CD14-positive monocyte (primary cell): ENCODE data around the gene BTBD10. TPM values are rescaled to one million over a fixed set of nuclear protein-coding genes. Genes with fewer than 3 reads are reported as not detected.
A peak's percentile ranks its signal among the peaks of the same experiment; 100 is the strongest.
"Not testable (repeated sequence)": the region's sequence is repeated elsewhere in the genome, so short reads cannot be mapped to it uniquely, and the experiment has no call there.

ENCODE experiments used
- DNase-seq, 3 donors: peaks; one replicate each; pipeline ENCODE4 v3.0.0-alpha.2; 2011 to 2022
- H2AFZ ChIP-seq: 2 replicates; pipeline ENCODE4 v1.6.0; 2012; ENCODE audit warnings: mild to moderate bottlenecking, low read depth, low read length, inconsistent platforms; ENCODE audit not compliant: insufficient read depth, poor library complexity, severe bottlenecking
- H3K27ac ChIP-seq, 2 donors: 1 replicate in 1 of 2; 2 replicates in 1 of 2; pipeline ENCODE4 v1.5.1; 2012 to 2013; ENCODE audit warnings: low read length in 2 of 2, control low read depth in 1 of 2, inconsistent platforms in 1 of 2, low read depth in 1 of 2, mild to moderate bottlenecking in 1 of 2
- H3K27me3 ChIP-seq, 2 donors: one replicate each; pipeline versions ENCODE4 v1.6.0 to v1.6.1; 2011 to 2013; ENCODE audit warnings: low read length in 2 of 2; ENCODE audit not compliant: control insufficient read depth in 2 of 2, insufficient read depth in 2 of 2
- H3K36me3 ChIP-seq, 2 donors: replicated peaks in 1 of 2; 1 replicate in 1 of 2; 2 replicates in 1 of 2; pipeline versions ENCODE4 v1.5.1 to v1.6.1; 2012 to 2013; ENCODE audit warnings: low read length in 2 of 2, control low read depth in 1 of 2, inconsistent platforms in 1 of 2, mild to moderate bottlenecking in 1 of 2; ENCODE audit not compliant: insufficient read depth in 2 of 2, control insufficient read depth in 1 of 2
- H3K4me1 ChIP-seq, 2 donors: 1 replicate in 1 of 2; 2 replicates in 1 of 2; pipeline versions ENCODE4 v1.5.1 to v1.6.1; 2012 to 2013; ENCODE audit warnings: low read length in 2 of 2, control low read depth in 1 of 2, inconsistent platforms in 1 of 2, mild to moderate bottlenecking in 1 of 2, moderate library complexity in 1 of 2; ENCODE audit not compliant: insufficient read depth in 2 of 2, control insufficient read depth in 1 of 2
- H3K4me2 ChIP-seq: replicated peaks from 2 replicates; pipeline ENCODE3; 2012; ENCODE audit warnings: low read length, moderate library complexity, mild to moderate bottlenecking; ENCODE audit not compliant: poor library complexity, severe bottlenecking; ENCODE audit errors: extremely low read depth
- H3K4me3 ChIP-seq, 3 experiments: fragments of 200-600 bp in 1 of 3; sonication (generic) in 1 of 3; replicated peaks in 1 of 3; 1 replicate in 2 of 3; 2 replicates in 1 of 3; pipeline ENCODE4 v1.5.1; 2011 to 2013; ENCODE audit warnings: low read length in 3 of 3, mild to moderate bottlenecking in 3 of 3, control low read depth in 2 of 3, low read depth in 2 of 3, inconsistent platforms in 1 of 3, moderate library complexity in 1 of 3
- H3K79me2 ChIP-seq: 2 replicates; pipeline ENCODE4 v1.6.0; 2012; ENCODE audit warnings: mild to moderate bottlenecking, control low read depth, inconsistent platforms, low read length, moderate library complexity; ENCODE audit not compliant: insufficient read depth
- H3K9ac ChIP-seq: 2 replicates; pipeline ENCODE4 v1.6.0; 2017; ENCODE audit warnings: low read length, mild to moderate bottlenecking; ENCODE audit not compliant: insufficient read depth, poor library complexity, severe bottlenecking
- H3K9me3 ChIP-seq, 2 donors: replicated peaks in 1 of 2; 1 replicate in 1 of 2; 2 replicates in 1 of 2; pipeline versions ENCODE4 v1.5.1 to v1.6.1; 2012 to 2013; ENCODE audit warnings: low read length in 2 of 2, control low read depth in 1 of 2; ENCODE audit not compliant: control insufficient read depth in 1 of 2, insufficient read depth in 1 of 2
- H4K20me1 ChIP-seq: 2 replicates; pipeline ENCODE4 v1.6.0; 2012; ENCODE audit warnings: mild to moderate bottlenecking, low read length, control low read depth, moderate library complexity; ENCODE audit not compliant: insufficient read depth
- H3K27ac Mint-ChIP-seq, 7 donors: one replicate each; pipeline ENCODE4 v1.8.0; 2020; ENCODE audit warnings: mild to moderate bottlenecking in 7 of 7, mixed read lengths in 7 of 7, moderate library complexity in 6 of 7, inconsistent platforms in 2 of 7
- H3K27me3 Mint-ChIP-seq, 3 donors: one replicate each; pipeline ENCODE4 v1.8.0; 2021 to 2022; ENCODE audit warnings: low read depth in 3 of 3, mild to moderate bottlenecking in 3 of 3, mixed read lengths in 3 of 3, moderate library complexity in 3 of 3, inconsistent platforms in 1 of 3
- H3K36me3 Mint-ChIP-seq, 2 donors: one replicate each; pipeline ENCODE4 v1.8.0; 2020; ENCODE audit warnings: mixed read lengths in 2 of 2, inconsistent platforms in 1 of 2, mild to moderate bottlenecking in 1 of 2
- H3K4me1 Mint-ChIP-seq: one replicate; pipeline ENCODE4 v1.8.0; 2020; ENCODE audit warnings: mild to moderate bottlenecking, mixed read lengths
- H3K4me3 Mint-ChIP-seq, 2 donors: one replicate each; pipeline ENCODE4 v1.8.0; 2020; ENCODE audit warnings: mild to moderate bottlenecking in 2 of 2, mixed read lengths in 2 of 2, moderate library complexity in 1 of 2
- H3K9me3 Mint-ChIP-seq, 7 donors: one replicate each; pipeline ENCODE4 v1.8.0; 2020 to 2022; ENCODE audit warnings: mixed read lengths in 7 of 7, mild to moderate bottlenecking in 6 of 7, moderate library complexity in 6 of 7, inconsistent platforms in 2 of 7
- CTCF ChIP-seq: fragments of 200-600 bp; IDR thresholded peaks from one replicate; pipeline ENCODE4 v1.8.0; 2022; ENCODE audit warnings: antibody characterized with exemption, mild to moderate bottlenecking
- WGBS: methylation state at CpG from one replicate; pipeline ENCODE4 v1.1.5; 2013; ENCODE audit warnings: missing lambda C conversion rate; ENCODE audit not compliant: insufficient coverage; 5-methylcytosine and 5-hydroxymethylcytosine counted together
- intact Hi-C, 2 donors: fragments of 100-400 bp; cut with micrococcal nuclease; formaldehyde crosslinking; loops; one replicate each; pipeline versions ENCODE4 v1.15.0 to v1.15.1; 2023
- polyA plus RNA-seq, 3 donors: library from polyadenylated mRNA; depleted of rRNA in 1 of 3; unstranded in 2 of 3; stranded (reverse) in 1 of 3; fragments of 300-500 nt in 2 of 3; fragments of >200 nt in 1 of 3; fragmentation: Illumina TruSeq in 2 of 3; gene quantifications; 1 replicate in 2 of 3; 2 replicates in 1 of 3; pipeline ENCODE4 v1.2.3, GENCODE V29; 2012 to 2021

The BTBD10 gene
- polyA plus RNA-seq, 3 donors, result 9.6 to 19.8 (median 13.8) TPM

DNA sequence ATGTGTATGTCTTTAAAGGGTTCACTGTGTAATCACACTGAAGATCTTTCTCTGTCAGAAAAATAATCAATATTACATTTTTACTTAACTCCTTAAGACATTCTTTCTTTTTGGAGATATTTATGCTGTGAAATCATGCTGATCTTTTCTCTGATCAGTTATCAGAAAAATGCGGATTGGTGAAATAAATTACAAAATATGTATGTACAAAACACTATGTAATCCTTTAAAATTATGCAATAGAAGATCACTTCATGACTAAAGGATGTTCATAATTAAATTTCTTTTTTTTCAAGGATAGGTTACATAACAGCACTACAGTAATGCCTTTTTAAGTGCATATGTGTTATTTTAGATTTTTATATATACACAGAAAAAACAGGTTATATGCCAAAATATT lies 24.7 kb downstream of the BTBD10 start:
- Histone ChIP-seq H3K27me3 (no peaks in the 10 kb centered on the region), H4K20me1 (peaks cover 38% of the 10 kb centered on the region), H3K79me2 (peaks cover 19% of the 10 kb centered on the region), H3K9ac (no peak overlapping the region), H3K36me3 (no peaks in the 10 kb centered on the region), H3K4me2 (no peak overlapping the region), H3K4me1 (peaks cover 8 to 13% of the 10 kb centered on the region in 2 donors), H3K9me3 (no peaks in the 10 kb centered on the region), H3K4me3 (no peak overlapping the region), H2AFZ (no peak overlapping the region), H3K27ac (no peak overlapping the region)
- Mint-ChIP-seq H3K27ac (no peak overlapping the region), H3K4me3 (no peak overlapping the region), H3K36me3 (peaks cover 3 to 4% of the 10 kb centered on the region in 2 donors), H3K27me3 (no peaks in the 10 kb centered on the region), H3K9me3 (peaks cover 0 to 2% (median 0%) of the 10 kb centered on the region in 7 donors), H3K4me1 (peaks cover 32% of the 10 kb centered on the region)
- TF ChIP-seq CTCF, result no peak
- intact Hi-C loops, result no loop called here
- no peak for DNase-seq
- WGBS, result no CpG with 5 or more reads among the region's 1 CpG

- DNase-seq, result peak; percentile 3 to 26 (median 10)
- peaks cover 32% of the 10 kb centered on the region for H3K4me1 Mint-ChIP-seq
These were observed 26.2 kb downstream of the BTBD10 start for GRCh38 chr11:13436836-13437235.

More at GRCh38 chr11:13436836-13437235, 26.2 kb downstream of the BTBD10 start:
- H3K4me2 ChIP-seq, H3K4me3 ChIP-seq, H3K9ac ChIP-seq, H3K27me3 ChIP-seq, H2AFZ ChIP-seq, H3K9me3 ChIP-seq, H3K27me3 Mint-ChIP-seq, intact Hi-C loops, H3K9me3 Mint-ChIP-seq, H3K4me3 Mint-ChIP-seq, H3K36me3 ChIP-seq, H3K36me3 Mint-ChIP-seq: not testable (repeated sequence)
- WGBS, result 60% methylated on average over 7 of the region's 7 CpGs
- H3K79me2 ChIP-seq, result peaks cover 16% of the 10 kb centered on the region
- peaks cover 38% of the 10 kb centered on the region for H4K20me1 ChIP-seq
- peaks cover 8 to 13% of the 10 kb centered on the region in 2 donors for H3K4me1 ChIP-seq
- H3K27ac Mint-ChIP-seq, result peak overlapping the region in 5 of 7 donors; percentile 32 to 59 (median 50)
- H3K27ac ChIP-seq, result peak overlapping the region in 1 of 2 donors; percentile 17
